ENCODE results near the gene ARHGAP32.

DNA sequence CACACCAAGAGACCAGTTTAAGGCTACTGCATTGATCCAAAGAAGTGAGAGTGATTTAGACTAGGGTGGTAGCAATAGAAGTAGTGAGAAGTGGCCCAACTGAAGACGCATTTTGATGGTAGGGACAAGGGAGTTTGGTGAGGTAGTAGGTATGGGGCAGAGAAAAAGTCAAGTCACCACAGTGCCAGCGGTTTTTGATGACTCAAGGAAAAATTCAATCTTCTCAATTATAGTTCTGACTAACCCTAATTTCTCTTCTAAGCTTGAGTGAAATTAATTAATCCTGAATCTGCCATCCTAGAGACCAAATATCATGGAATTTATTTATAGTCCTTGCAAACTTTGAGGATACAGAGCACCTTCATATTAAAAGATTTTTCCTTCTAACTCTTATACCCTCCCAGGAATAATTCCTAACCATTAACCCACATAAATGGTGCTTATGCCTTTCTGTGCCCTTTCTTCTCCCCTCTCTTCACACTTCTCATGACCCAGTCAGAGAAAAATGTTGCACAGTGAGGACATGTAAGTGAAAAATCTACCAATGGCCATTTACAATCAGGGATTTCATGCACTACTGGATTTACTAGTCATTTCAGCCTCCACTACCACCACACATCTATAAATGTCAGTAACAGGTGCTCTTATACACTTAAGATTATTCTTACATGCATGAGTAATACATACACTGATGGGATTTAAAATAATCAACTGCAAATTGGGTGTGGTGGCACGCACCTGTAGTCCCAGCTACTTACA lies 45.9 kb upstream of the ARHGAP32 start:
- TF ChIP-seq, protein P1, sequence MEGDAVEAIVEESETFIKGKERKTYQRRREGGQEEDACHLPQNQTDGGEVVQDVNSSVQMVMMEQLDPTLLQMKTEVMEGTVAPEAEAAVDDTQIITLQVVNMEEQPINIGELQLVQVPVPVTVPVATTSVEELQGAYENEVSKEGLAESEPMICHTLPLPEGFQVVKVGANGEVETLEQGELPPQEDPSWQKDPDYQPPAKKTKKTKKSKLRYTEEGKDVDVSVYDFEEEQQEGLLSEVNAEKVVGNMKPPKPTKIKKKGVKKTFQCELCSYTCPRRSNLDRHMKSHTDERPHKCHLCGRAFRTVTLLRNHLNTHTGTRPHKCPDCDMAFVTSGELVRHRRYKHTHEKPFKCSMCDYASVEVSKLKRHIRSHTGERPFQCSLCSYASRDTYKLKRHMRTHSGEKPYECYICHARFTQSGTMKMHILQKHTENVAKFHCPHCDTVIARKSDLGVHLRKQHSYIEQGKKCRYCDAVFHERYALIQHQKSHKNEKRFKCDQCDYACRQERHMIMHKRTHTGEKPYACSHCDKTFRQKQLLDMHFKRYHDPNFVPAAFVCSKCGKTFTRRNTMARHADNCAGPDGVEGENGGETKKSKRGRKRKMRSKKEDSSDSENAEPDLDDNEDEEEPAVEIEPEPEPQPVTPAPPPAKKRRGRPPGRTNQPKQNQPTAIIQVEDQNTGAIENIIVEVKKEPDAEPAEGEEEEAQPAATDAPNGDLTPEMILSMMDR (IDR thresholded peaks at IDR 0.05; ENCODE audit: poor library complexity) = no peak
- TF ChIP-seq EZH2phosphoT487 (IDR thresholded peaks at IDR 0.05; ENCODE audit: low read depth, severe bottlenecking, unreplicated experiment) = no peak

All from hepatocyte (in vitro differentiated cells).